Measurements from ENCODE around the gene LIMS3.
"Not testable (repeated sequence)": the region's sequence is repeated elsewhere in the genome, so short reads cannot be mapped to it uniquely, and the experiment has no call there.

DNA sequence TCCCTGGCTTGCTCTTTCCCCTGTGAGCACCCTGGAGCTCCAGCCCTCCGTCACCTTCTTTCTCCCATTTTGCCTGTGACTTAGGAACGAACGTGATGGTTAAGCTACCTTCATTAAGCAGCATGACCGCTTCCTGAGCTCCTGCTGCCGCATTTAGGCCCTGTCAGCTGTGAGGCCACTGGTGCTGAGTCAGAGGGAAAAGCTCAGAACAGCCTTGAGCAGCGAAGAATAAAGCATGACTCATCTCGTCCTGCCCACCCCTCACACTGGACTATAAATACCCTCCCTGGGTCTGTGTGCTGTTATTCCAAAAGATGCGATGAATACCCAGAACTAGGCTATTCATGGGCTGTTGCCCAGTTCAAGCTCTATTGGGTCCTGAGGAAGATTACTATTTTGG is 7.3 kb downstream of the LIMS3 start:
- TF ChIP-seq CTCF (conservative IDR thresholded peaks at IDR 0.05; ENCODE audit: low read depth, low read length); EZH2phosphoT487 (IDR thresholded peaks at IDR 0.05; ENCODE audit: borderline replicate concordance, low read length): not testable (repeated sequence)

Data from PC-3 (cell line).